DOHH2 (cell line): ENCODE measurements around the gene ZNF865.

Source experiments
- H3F3A ChIP-seq: fragments of 200-600 bp; sonication (generic), shearing (Covaris generic); 2 replicates; pipeline ENCODE4 v1.6.0; 2016; ENCODE audit warnings: antibody characterized with exemption, mild to moderate bottlenecking; ENCODE audit not compliant: control insufficient read depth, insufficient read depth
- H3K27ac ChIP-seq: fragments of 200-600 bp; sonication (generic); 2 replicates; pipeline ENCODE4 v1.5.1; 2014; ENCODE audit warnings: low read depth, mild to moderate bottlenecking, low read length, moderate library complexity
- H3K27me3 ChIP-seq: fragments of 200-600 bp; sonication (generic); 2 replicates; pipeline ENCODE4 v1.6.1; 2014; ENCODE audit warnings: mild to moderate bottlenecking, low read length, mixed read lengths; ENCODE audit not compliant: control insufficient read depth
- H3K36me3 ChIP-seq: fragments of 200-600 bp; sonication (generic); 2 replicates; pipeline ENCODE4 v1.6.1; 2014; ENCODE audit warnings: mild to moderate bottlenecking, low read length, moderate library complexity, mixed read lengths; ENCODE audit not compliant: control insufficient read depth
- H3K4me1 ChIP-seq: fragments of 200-600 bp; sonication (generic); 2 replicates; pipeline ENCODE4 v1.6.1; 2014; ENCODE audit warnings: mild to moderate bottlenecking, low read length, mixed read lengths; ENCODE audit not compliant: control insufficient read depth
- H3K4me2 ChIP-seq: fragments of 200-600 bp; sonication (generic); 2 replicates; pipeline ENCODE4 v1.6.0; 2014; ENCODE audit warnings: mild to moderate bottlenecking, low read length, moderate library complexity
- H3K4me3 ChIP-seq: fragments of 200-600 bp; sonication (generic); 2 replicates; pipeline ENCODE4 v1.5.1; 2014; ENCODE audit warnings: mild to moderate bottlenecking, low read length, mixed read lengths
- H3K79me2 ChIP-seq: fragments of 200-600 bp; sonication (generic); 2 replicates; pipeline ENCODE4 v1.6.1; 2014; ENCODE audit warnings: mild to moderate bottlenecking, low read length, mixed read lengths; ENCODE audit not compliant: control insufficient read depth
- H3K9me2 ChIP-seq: fragments of 200-600 bp; sonication (generic); replicated peaks from 2 replicates; pipeline ENCODE4 v1.6.1; 2014; ENCODE audit warnings: mild to moderate bottlenecking, low read length, mixed read lengths; ENCODE audit not compliant: control insufficient read depth
- H3K9me3 ChIP-seq: fragments of 200-600 bp; sonication (generic); 2 replicates; pipeline ENCODE4 v1.6.1; 2014; ENCODE audit warnings: antibody characterized with exemption, low read length, mixed read lengths; ENCODE audit not compliant: control insufficient read depth, insufficient read depth
- H4K20me1 ChIP-seq: fragments of 200-600 bp; sonication (generic); 2 replicates; pipeline ENCODE4 v1.6.0; 2014; ENCODE audit warnings: low read depth, mild to moderate bottlenecking, antibody characterized with exemption, low read length, moderate library complexity; ENCODE audit not compliant: control insufficient read depth, insufficient read depth
- CTCF ChIP-seq: fragments of 200-600 bp; sonication (generic); IDR thresholded peaks from one replicate; pipeline ENCODE4 v1.5.1; 2014; ENCODE audit warnings: antibody characterized with exemption, mild to moderate bottlenecking, low read depth, low read length; ENCODE audit not compliant: poor library complexity, severe bottlenecking
- EZH2phosphoT487 ChIP-seq: fragments of 200-600 bp; sonication (generic); IDR thresholded peaks from 2 replicates; pipeline ENCODE4 v1.6.1; 2017; ENCODE audit warnings: borderline replicate concordance, mild to moderate bottlenecking, antibody characterized with exemption, low read length, moderate library complexity, mixed read lengths

Gene ZNF865

GRCh38 chr19:55576746-55577145 is 28.7 kb upstream of the ZNF865 start:
- Histone ChIP-seq H3K4me1 (peaks cover 15% of the 10 kb centered on the region), H3K27ac (no peak overlapping the region), H3K9me3 (no peaks in the 10 kb centered on the region), H3K9me2 (no peaks in the 10 kb centered on the region), H3F3A (peaks cover 1% of the 10 kb centered on the region; the same call in 1 of the 2 replicates), H4K20me1 (no peaks in the 10 kb centered on the region), H3K4me3 (no peak overlapping the region), H3K4me2 (no peak overlapping the region), H3K27me3 (no peaks in the 10 kb centered on the region), H3K79me2 (peaks cover 21% of the 10 kb centered on the region), H3K36me3 (peaks cover 17% of the 10 kb centered on the region)
- TF ChIP-seq EZH2phosphoT487 (no peak), CTCF (no peak)

GRCh38 chr19:55578031-55578760 is 27.3 kb upstream of the ZNF865 start:
- H3K27ac ChIP-seq = no peak overlapping the region
- H3K9me2 ChIP-seq = no peaks in the 10 kb centered on the region
- TF ChIP-seq CTCF = no peak
- no peak for TF ChIP-seq EZH2phosphoT487
- H3K27me3 ChIP-seq = no peaks in the 10 kb centered on the region
- H3F3A ChIP-seq = peaks cover 6% of the 10 kb centered on the region
- H4K20me1 ChIP-seq = no peaks in the 10 kb centered on the region
- H3K36me3 ChIP-seq = peaks cover 17% of the 10 kb centered on the region
- peaks cover 15% of the 10 kb centered on the region for H3K4me1 ChIP-seq
- H3K79me2 ChIP-seq = peaks cover 21% of the 10 kb centered on the region
- H3K9me3 ChIP-seq = no peaks in the 10 kb centered on the region
- H3K4me3 ChIP-seq = no peak overlapping the region
- no peak overlapping the region for H3K4me2 ChIP-seq

GRCh38 chr19:55578761-55579747 is 26.4 kb upstream of the ZNF865 start:
- Histone ChIP-seq H3K4me2 (peak overlapping the region; percentile 96), H3K9me3 (no peaks in the 10 kb centered on the region), H3K9me2 (no peaks in the 10 kb centered on the region), H3K79me2 (peaks cover 21% of the 10 kb centered on the region), H3K4me3 (peak overlapping the region; percentile 90), H3K4me1 (peaks cover 15% of the 10 kb centered on the region), H3K27ac (no peak overlapping the region), H3K36me3 (peaks cover 17% of the 10 kb centered on the region), H3K27me3 (no peaks in the 10 kb centered on the region), H4K20me1 (no peaks in the 10 kb centered on the region), H3F3A (peaks cover 11% of the 10 kb centered on the region)
- no peak for TF ChIP-seq CTCF
- no peak for TF ChIP-seq EZH2phosphoT487
